A673 (cell line): Measurements from ENCODE around the gene CCDC102A. TPM values are rescaled to one million over a fixed set of nuclear protein-coding genes. Genes with fewer than 3 reads are reported as not detected.

Experiments
- BruUV-seq: library from RNA; stranded (reverse); fragments of 400-500 nt; replicated peaks from 2 replicates; lab custom pipeline; 2021; lab: Mats Ljungman, UMichigan
- CTCF ChIA-PET: fragments of 300-600 bp; sonication (Branson Sonifier 250); formaldehyde crosslinking; loops from one replicate; lab custom pipeline; 2022; ENCODE audit warnings: antibody characterized with exemption; lab: Charles Lee
- POLR2A ChIA-PET: fragments of 300-600 bp; sonication (Branson Sonifier 250); formaldehyde crosslinking; loops from one replicate; lab custom pipeline; 2022; ENCODE audit warnings: antibody characterized with exemption; ENCODE audit not compliant: low non-redundant PET; lab: Charles Lee
- DNase-seq: peaks from one replicate; pipeline ENCODE4 v3.0.0-alpha.2; 2015; ENCODE audit warnings: low spot score
- H3K27ac ChIP-seq: fragments of 200-600 bp; sonication (generic); 2 replicates; pipeline ENCODE4 v1.5.1; 2016; ENCODE audit warnings: mixed run types, low read depth, mild to moderate bottlenecking, mixed read lengths, antibody characterized with exemption, low read length; ENCODE audit not compliant: poor library complexity, severe bottlenecking
- H3K27me3 ChIP-seq: fragments of 200-600 bp; sonication (generic); replicated peaks from 2 replicates; pipeline ENCODE4 v1.6.1; 2017; ENCODE audit warnings: mixed run types, low read depth, mild to moderate bottlenecking, mixed read lengths, antibody characterized with exemption, low read length; ENCODE audit not compliant: insufficient read depth, poor library complexity
- H3K36me3 ChIP-seq: fragments of 200-600 bp; sonication (generic); 2 replicates; pipeline ENCODE4 v1.6.1; 2016; ENCODE audit warnings: mixed run types, mild to moderate bottlenecking, mixed read lengths, antibody characterized with exemption, low read length; ENCODE audit not compliant: insufficient read depth, poor library complexity, severe bottlenecking
- H3K4me1 ChIP-seq: fragments of 200-600 bp; sonication (generic); 2 replicates; pipeline ENCODE4 v1.6.1; 2017; ENCODE audit warnings: mixed run types, mild to moderate bottlenecking, mixed read lengths, antibody characterized with exemption, low read length; ENCODE audit not compliant: insufficient read depth, poor library complexity, severe bottlenecking
- H3K4me3 ChIP-seq: fragments of 200-600 bp; sonication (generic); 2 replicates; pipeline ENCODE4 v1.5.1; 2016; ENCODE audit warnings: low read depth, mixed run types, mild to moderate bottlenecking, mixed read lengths, low read length; ENCODE audit not compliant: poor library complexity, severe bottlenecking
- H3K9me3 ChIP-seq: fragments of 200-600 bp; sonication (generic); 2 replicates; pipeline ENCODE4 v1.6.1; 2016; ENCODE audit warnings: mixed run types, low read depth, mild to moderate bottlenecking, mixed read lengths, antibody characterized with exemption, low read length; ENCODE audit not compliant: poor library complexity, severe bottlenecking
- EZH2 ChIP-seq: fragments of 200-600 bp; sonication (generic); IDR thresholded peaks from 2 replicates; pipeline ENCODE4 v1.6.1; 2017; ENCODE audit warnings: borderline replicate concordance, low read depth, mild to moderate bottlenecking, mixed read lengths, antibody characterized with exemption, low read length; ENCODE audit not compliant: poor library complexity, severe bottlenecking
- intact Hi-C: fragments of 100-400 bp; cut with micrococcal nuclease; formaldehyde crosslinking; loops from one replicate; pipeline ENCODE4 v1.10.0; 2022; ENCODE audit not compliant: unreplicated experiment
- total RNA-seq: library from RNA; stranded (reverse); gene quantifications from 2 replicates; pipeline ENCODE4 v1.2.3, GENCODE V29; 2021
- TF ChIP-seq, protein P1 (sequence below): fragments of 300-800, 200-600 bp; sonication (generic); conservative IDR thresholded peaks from 2 replicates; pipeline ENCODE4 v1.5.1; 2017; ENCODE audit warnings: low read depth, mild to moderate bottlenecking, antibody characterized with exemption, low read length, moderate library complexity, mixed read lengths

CCDC102A gene
- total RNA-seq, 1 experiment from 2014 or later, result 10.3 TPM

- no peak for TF ChIP-seq EZH2
- POLR2A ChIA-PET, result no interaction called here
- DNase-seq, result no peak
- CTCF ChIA-PET, result interaction anchor here (0.6 to 1.9 kb wide), 3 partner anchors 7 to 627 kb away, joined by 3 to 12 read pairs (median 3); no protein-coding TSS in a partner anchor
- Histone ChIP-seq H3K27ac (no peak overlapping the region), H3K4me1 (peaks cover 6% of the 10 kb centered on the region), H3K36me3 (no peaks in the 10 kb centered on the region), H3K27me3 (no peaks in the 10 kb centered on the region), H3K4me3 (no peak overlapping the region), H3K9me3 (no peaks in the 10 kb centered on the region)
- intact Hi-C loops, result loop anchor here (2.0 kb wide), 2 partner anchors 56 to 100 kb away; partner anchors contain the start of gene POLR2C
- BruUV-seq, result no TSS peak
Observed at GRCh38 chr16:57518520-57518919, 17.9 kb downstream of the CCDC102A start.

DNA sequence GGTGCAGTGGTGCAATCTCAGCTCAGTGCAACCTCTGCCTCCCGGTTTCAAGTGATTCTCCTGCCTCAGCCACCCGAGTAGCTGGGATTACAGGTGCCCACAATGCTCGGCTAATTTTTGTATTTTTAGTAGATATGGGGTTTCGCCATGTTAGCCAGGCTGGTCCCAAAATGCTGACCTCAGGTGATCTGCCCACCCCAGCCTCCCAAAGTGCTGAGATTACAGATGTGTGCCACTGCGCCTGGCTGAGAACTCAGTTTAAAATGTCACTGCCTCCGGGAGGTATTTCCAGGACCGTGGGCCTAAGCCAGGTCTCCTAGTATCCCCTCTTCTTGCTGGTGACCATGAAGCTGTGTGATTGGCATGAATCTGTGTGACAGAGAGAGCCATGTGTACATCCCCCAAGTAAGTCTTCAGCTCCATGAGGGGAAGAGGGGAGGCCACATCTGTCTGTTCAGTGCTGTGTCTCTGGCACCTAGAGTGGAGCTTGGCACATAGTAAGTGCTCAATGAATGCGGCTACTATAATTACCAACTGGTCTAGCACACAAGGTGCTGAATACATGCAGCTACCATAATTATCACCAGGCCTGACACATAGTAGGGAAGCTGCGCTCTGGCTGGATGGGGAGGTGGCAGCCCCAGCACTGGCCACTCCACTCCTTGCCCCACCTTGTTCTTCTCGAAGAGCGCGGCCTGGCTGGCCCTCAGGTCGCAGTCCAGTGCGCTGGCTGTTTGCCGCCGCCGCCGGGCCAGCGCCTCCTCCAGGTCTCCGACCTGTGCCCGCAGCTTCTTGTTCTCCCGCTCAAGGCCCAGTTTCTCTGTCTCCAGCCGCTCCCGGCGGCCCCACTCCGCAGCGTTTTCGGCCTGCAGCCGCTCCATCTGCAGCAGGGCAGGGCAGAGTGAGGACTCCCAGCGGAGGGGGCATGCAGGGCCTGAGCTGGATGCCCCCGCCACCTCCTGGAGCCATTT, 18.7 kb downstream of the CCDC102A start:
- intact Hi-C loops, result loop anchor here (2.0 kb wide), 2 partner anchors 55 to 99 kb away; partner anchors contain the start of gene POLR2C
- ChIA-PET POLR2A (no interaction called here), CTCF (interaction anchor here (0.5 to 0.6 kb wide), 2 partner anchors 132 to 215 kb away, joined by 3 to 5 read pairs; no protein-coding TSS in a partner anchor)
- H3K27me3 ChIP-seq, result no peaks in the 10 kb centered on the region
- no peak overlapping the region for H3K27ac ChIP-seq
- no peak overlapping the region for H3K4me3 ChIP-seq
- H3K36me3 ChIP-seq, result no peaks in the 10 kb centered on the region
- BruUV-seq, result no TSS peak
- TF ChIP-seq, protein P1, sequence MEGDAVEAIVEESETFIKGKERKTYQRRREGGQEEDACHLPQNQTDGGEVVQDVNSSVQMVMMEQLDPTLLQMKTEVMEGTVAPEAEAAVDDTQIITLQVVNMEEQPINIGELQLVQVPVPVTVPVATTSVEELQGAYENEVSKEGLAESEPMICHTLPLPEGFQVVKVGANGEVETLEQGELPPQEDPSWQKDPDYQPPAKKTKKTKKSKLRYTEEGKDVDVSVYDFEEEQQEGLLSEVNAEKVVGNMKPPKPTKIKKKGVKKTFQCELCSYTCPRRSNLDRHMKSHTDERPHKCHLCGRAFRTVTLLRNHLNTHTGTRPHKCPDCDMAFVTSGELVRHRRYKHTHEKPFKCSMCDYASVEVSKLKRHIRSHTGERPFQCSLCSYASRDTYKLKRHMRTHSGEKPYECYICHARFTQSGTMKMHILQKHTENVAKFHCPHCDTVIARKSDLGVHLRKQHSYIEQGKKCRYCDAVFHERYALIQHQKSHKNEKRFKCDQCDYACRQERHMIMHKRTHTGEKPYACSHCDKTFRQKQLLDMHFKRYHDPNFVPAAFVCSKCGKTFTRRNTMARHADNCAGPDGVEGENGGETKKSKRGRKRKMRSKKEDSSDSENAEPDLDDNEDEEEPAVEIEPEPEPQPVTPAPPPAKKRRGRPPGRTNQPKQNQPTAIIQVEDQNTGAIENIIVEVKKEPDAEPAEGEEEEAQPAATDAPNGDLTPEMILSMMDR, result no peak
- no peak for TF ChIP-seq EZH2
- H3K4me1 ChIP-seq, result peaks cover 15% of the 10 kb centered on the region
- no peak for DNase-seq
- H3K9me3 ChIP-seq, result no peaks in the 10 kb centered on the region

DNA sequence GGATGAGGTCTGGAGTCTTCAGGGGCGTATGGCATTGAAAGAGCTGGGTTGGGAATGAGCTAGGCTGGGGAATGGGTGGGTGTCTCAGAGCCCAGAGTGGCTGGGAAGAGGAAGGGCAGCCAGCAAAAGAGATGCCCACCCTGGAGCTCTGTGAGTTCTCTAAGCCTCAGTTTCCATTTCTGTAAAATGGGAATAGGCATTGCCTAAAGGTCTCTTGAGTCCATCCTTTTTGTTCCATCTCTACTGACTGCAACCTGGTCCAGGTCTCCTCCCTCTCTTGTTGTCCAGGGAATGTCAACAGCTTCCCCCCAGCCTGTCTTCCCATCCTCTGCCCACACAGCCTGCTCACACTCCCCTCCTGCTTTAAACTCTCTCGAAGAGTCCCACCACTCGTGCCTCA, 19.6 kb downstream of the CCDC102A start:
- no peak for TF ChIP-seq EZH2
- TF ChIP-seq, protein P1, result no peak
- no peak overlapping the region for H3K4me3 ChIP-seq
- CTCF ChIA-PET, result no interaction called here
- peaks cover 16% of the 10 kb centered on the region for H3K4me1 ChIP-seq
- H3K27me3 ChIP-seq, result no peaks in the 10 kb centered on the region
- intact Hi-C loops, result no loop called here
- H3K9me3 ChIP-seq, result no peaks in the 10 kb centered on the region
- no peak overlapping the region for H3K27ac ChIP-seq
- no peak for DNase-seq
- H3K36me3 ChIP-seq, result no peaks in the 10 kb centered on the region
- no TSS peak for BruUV-seq
- POLR2A ChIA-PET, result no interaction called here
